Measurements from ENCODE around the gene LAMC2.

The LAMC2 gene

DNA sequence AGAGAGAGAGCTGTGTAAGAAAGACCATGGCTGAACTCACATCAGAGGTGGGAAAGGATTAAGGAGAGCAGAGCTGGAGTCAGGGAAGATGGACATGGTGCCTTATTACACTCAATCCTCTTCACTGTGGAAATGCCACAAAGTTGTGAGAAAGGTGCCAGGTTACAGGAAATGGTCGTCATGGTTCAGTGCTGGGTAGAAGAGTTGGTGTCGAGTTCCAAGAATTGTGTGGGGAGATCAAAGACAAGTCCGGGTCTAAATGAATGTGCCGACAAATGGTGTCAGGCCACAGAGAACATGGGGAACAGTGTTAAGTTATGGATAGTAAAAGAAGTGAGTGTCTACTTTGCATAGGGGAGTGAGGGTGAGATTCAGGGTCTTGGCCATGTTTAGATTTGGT, 40.9 kb downstream of the LAMC2 start:
- DNase-seq, result no peak
- Histone ChIP-seq H3K4me3 (ENCODE audit: low read length) (no peak overlapping the region), H3K4me2 (ENCODE audit: low read depth, low read length) (no peak overlapping the region), H2AFZ (ENCODE audit: low read length) (no peak overlapping the region), H4K20me1 (ENCODE audit: insufficient read depth, low read length) (no peaks in the 10 kb centered on the region), H3K27me3 (replicated peaks; ENCODE audit: insufficient read depth, low read length) (no peaks in the 10 kb centered on the region), H3K79me2 (ENCODE audit: low read length) (no peaks in the 10 kb centered on the region), H3K4me1 (ENCODE audit: low read length) (no peaks in the 10 kb centered on the region), H3K9me2 (replicated peaks; ENCODE audit: insufficient read depth, low read length) (no peaks in the 10 kb centered on the region), H3K9me3 (replicated peaks; ENCODE audit: insufficient read depth, low read length) (no peaks in the 10 kb centered on the region), H3K36me3 (replicated peaks; ENCODE audit: insufficient read depth, low read length) (no peaks in the 10 kb centered on the region), H3K9ac (ENCODE audit: low read length) (no peak overlapping the region), H3K27ac (ENCODE audit: low read length) (no peak overlapping the region), H3F3A (ENCODE audit: insufficient read depth, low read length) (no peaks in the 10 kb centered on the region)
- no peak for TF ChIP-seq EZH2 (optimal IDR thresholded peaks at IDR 0.05; ENCODE audit: low read depth, low read length)
- TF ChIP-seq, protein P1, sequence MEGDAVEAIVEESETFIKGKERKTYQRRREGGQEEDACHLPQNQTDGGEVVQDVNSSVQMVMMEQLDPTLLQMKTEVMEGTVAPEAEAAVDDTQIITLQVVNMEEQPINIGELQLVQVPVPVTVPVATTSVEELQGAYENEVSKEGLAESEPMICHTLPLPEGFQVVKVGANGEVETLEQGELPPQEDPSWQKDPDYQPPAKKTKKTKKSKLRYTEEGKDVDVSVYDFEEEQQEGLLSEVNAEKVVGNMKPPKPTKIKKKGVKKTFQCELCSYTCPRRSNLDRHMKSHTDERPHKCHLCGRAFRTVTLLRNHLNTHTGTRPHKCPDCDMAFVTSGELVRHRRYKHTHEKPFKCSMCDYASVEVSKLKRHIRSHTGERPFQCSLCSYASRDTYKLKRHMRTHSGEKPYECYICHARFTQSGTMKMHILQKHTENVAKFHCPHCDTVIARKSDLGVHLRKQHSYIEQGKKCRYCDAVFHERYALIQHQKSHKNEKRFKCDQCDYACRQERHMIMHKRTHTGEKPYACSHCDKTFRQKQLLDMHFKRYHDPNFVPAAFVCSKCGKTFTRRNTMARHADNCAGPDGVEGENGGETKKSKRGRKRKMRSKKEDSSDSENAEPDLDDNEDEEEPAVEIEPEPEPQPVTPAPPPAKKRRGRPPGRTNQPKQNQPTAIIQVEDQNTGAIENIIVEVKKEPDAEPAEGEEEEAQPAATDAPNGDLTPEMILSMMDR (IDR thresholded peaks at IDR 0.05; ENCODE audit: low read length), result no peak
- no peak for TF ChIP-seq EZH2phosphoT487 (IDR thresholded peaks at IDR 0.05; ENCODE audit: low read length)

DNA sequence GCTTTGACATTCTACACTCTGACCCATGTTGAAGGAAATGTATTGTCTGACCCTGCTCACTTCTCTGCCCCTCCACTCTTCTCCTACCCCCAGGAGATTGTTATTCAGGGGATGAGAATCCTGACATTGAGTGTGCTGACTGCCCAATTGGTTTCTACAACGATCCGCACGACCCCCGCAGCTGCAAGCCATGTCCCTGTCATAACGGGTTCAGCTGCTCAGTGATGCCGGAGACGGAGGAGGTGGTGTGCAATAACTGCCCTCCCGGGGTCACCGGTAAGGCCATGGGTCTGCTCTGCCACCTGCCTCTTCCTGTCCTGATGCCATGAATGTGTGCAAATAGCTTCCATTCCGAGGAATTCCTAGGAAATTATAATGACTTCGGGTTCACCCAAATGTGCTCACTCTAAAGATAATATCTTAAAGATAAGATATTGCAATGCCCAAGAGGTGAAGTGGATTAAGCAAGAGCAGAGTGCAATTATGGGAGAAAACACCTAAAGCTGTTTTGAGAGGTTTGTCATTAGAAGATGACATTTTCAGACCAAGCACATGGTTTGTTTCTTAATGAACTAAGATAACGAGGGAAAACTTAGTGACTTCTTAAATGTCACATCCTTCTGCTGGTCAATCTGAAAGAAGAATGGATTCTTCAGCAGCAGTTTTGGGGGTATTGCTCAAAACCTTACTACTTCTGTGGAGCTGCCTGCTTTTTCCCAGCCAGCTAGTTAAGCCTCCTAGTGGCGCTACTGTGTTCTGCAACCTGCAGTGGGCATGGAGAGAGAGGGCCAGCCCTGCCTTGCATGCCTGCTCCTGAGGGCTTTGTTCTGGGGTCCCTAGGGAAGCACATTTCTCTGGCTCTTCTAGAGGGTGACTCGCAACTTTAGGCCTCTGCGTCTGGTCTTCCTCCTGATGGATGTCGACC, 41.6 kb downstream of the LAMC2 start:
- Histone ChIP-seq H3K9me3 (replicated peaks; ENCODE audit: insufficient read depth, low read length) (no peaks in the 10 kb centered on the region), H3K9me2 (replicated peaks; ENCODE audit: insufficient read depth, low read length) (no peaks in the 10 kb centered on the region), H3F3A (ENCODE audit: insufficient read depth, low read length) (no peaks in the 10 kb centered on the region), H3K79me2 (ENCODE audit: low read length) (no peaks in the 10 kb centered on the region), H2AFZ (ENCODE audit: low read length) (no peak overlapping the region), H3K4me2 (ENCODE audit: low read depth, low read length) (no peak overlapping the region), H3K4me3 (ENCODE audit: low read length) (no peak overlapping the region), H3K27me3 (replicated peaks; ENCODE audit: insufficient read depth, low read length) (no peaks in the 10 kb centered on the region), H3K27ac (ENCODE audit: low read length) (no peak overlapping the region), H3K4me1 (ENCODE audit: low read length) (peaks cover 2% of the 10 kb centered on the region; the same call in 1 of the 2 replicates), H3K36me3 (replicated peaks; ENCODE audit: insufficient read depth, low read length) (no peaks in the 10 kb centered on the region), H4K20me1 (ENCODE audit: insufficient read depth, low read length) (no peaks in the 10 kb centered on the region), H3K9ac (ENCODE audit: low read length) (no peak overlapping the region)
- TF ChIP-seq EZH2phosphoT487 (IDR thresholded peaks at IDR 0.05; ENCODE audit: low read length), result no peak
- TF ChIP-seq, protein P1 (IDR thresholded peaks at IDR 0.05; ENCODE audit: low read length), result peak; percentile 95
- no peak for TF ChIP-seq EZH2 (optimal IDR thresholded peaks at IDR 0.05; ENCODE audit: low read depth, low read length)
- peak; percentile 58 for DNase-seq

GRCh38 chr1:183228347-183229220, 42.5 kb downstream of the LAMC2 start:
- no peak overlapping the region for H3K27ac ChIP-seq (ENCODE audit: low read length)
- no peaks in the 10 kb centered on the region for H3K27me3 ChIP-seq (replicated peaks; ENCODE audit: insufficient read depth, low read length)
- no peaks in the 10 kb centered on the region for H3K36me3 ChIP-seq (replicated peaks; ENCODE audit: insufficient read depth, low read length)
- no peak for TF ChIP-seq EZH2 (optimal IDR thresholded peaks at IDR 0.05; ENCODE audit: low read depth, low read length)
- TF ChIP-seq, protein P1 (IDR thresholded peaks at IDR 0.05; ENCODE audit: low read length), result no peak
- no peak for TF ChIP-seq EZH2phosphoT487 (IDR thresholded peaks at IDR 0.05; ENCODE audit: low read length)
- no peak overlapping the region for H3K9ac ChIP-seq (ENCODE audit: low read length)
- H3F3A ChIP-seq (ENCODE audit: insufficient read depth, low read length), result no peaks in the 10 kb centered on the region
- no peak overlapping the region for H3K4me2 ChIP-seq (ENCODE audit: low read depth, low read length)
- peaks cover 9% of the 10 kb centered on the region for H3K4me1 ChIP-seq (ENCODE audit: low read length)
- no peak overlapping the region for H2AFZ ChIP-seq (ENCODE audit: low read length)
- H3K9me3 ChIP-seq (replicated peaks; ENCODE audit: insufficient read depth, low read length), result no peaks in the 10 kb centered on the region
- no peaks in the 10 kb centered on the region for H3K79me2 ChIP-seq (ENCODE audit: low read length)
- H3K4me3 ChIP-seq (ENCODE audit: low read length), result no peak overlapping the region
- no peaks in the 10 kb centered on the region for H3K9me2 ChIP-seq (replicated peaks; ENCODE audit: insufficient read depth, low read length)
- no peaks in the 10 kb centered on the region for H4K20me1 ChIP-seq (ENCODE audit: insufficient read depth, low read length)
- DNase-seq, result no peak

Measured in MM.1S (cell line).